ENCODE results near the gene HOXA5.

The HOXA5 gene

DNA sequence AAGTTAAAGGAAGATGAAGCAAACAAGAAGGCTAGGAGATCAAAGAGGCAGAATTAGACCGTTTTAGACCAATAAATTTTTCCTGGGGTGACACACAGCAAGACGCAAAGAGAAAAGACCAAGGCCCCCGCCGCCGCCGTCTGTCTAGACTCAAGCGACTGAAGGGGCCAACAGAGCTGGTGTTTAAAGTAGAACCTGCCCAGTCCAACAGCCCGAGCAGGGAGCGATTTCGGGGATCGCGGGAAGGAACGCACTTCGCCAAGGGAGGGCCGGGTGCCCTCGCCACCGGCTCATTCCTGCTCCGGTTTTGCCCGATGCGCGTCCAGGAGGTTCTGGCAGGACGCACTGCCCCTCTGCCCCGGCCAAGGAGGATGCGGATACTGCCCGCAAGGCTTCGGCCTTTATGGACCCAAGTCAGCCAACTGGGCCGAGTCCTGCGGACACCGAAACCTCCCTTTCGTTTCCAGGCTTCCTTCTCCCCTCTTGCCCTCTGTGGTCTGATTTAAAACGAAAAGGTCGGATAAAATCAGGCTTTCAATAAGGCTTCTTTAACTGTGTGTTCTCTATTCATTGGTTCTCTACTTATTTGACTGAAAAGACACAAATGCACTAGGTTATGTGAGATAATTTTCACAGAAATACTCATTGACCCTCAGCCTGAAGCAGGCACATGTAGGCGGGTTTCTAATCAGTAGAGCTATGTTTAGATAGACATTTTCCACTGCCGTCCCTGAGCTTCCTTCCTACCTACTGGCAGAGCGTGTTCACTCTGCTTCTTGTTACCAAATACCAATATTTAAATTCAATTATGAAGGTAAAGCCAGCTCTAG lies 15.2 kb upstream of the HOXA5 start:
- DNase-seq: no peak

DNA sequence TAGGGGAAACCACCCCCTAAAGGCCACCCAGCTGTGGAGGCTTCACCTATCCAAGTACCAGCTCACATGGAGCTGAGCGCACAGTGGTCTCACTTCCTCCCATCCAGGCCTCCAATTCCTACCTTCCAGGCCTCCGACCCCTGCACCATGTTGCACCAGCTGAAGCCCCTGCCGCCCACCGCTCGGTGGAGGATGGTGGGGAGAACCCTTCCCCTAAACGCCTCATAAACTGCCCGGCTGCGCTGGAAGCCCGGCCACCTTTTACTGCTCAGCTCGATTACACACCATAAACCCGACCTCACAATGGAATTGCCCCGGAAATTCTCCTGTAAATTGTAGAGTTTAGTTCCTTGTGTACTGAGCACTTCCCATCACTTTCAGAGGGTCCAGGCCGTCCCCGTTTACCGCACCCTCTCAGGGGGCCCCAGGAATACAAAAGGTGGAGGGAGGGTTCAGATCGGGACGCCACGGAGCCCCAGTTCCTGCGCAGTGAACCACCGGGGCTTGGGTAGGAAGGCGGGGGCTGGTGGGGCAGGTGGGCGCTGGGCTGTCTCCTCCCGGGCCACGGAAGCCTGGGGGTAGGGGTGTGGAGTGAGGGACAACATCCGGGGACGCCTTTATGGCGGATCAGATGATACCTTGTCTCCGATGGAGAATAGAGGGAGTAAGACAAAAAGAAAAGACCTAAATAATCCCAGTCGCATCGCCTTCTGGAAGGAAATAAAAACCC lies 14.4 kb upstream of the HOXA5 start:
- DNase-seq: no peak

GRCh38 chr7:27156916-27157701 lies 13.6 kb upstream of the HOXA5 start:
- DNase-seq: no peak

DNA sequence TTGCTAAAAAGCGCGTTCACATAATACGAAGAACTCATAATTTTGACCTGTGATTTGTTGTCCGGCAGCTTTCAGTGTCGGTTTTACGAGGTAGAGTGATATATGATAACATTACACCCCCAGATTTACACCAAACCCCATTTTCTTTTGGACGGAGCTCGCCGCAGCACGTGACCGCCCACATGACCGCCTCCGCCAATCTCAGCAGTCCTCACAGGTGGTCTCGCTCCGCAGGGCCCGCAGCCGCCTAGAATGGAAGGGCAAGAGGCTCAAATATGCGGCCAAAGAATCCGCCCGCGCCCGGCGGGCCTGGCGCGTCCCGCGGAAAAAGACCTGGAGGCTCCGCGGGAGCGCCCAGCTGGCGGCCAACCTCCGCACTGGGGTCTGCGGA lies 13.0 kb upstream of the HOXA5 start, which contains the start of gene HOXA7:
TSS of gene HOXA7 (minus strand) at position 168 of the 391 bp plus-strand sequence. CDS start at position 38, 130 bp downstream.
- no peak for DNase-seq

GRCh38 chr7:27155816-27156507 lies 12.5 kb upstream of the HOXA5 start:
- DNase-seq: no peak

DNA sequence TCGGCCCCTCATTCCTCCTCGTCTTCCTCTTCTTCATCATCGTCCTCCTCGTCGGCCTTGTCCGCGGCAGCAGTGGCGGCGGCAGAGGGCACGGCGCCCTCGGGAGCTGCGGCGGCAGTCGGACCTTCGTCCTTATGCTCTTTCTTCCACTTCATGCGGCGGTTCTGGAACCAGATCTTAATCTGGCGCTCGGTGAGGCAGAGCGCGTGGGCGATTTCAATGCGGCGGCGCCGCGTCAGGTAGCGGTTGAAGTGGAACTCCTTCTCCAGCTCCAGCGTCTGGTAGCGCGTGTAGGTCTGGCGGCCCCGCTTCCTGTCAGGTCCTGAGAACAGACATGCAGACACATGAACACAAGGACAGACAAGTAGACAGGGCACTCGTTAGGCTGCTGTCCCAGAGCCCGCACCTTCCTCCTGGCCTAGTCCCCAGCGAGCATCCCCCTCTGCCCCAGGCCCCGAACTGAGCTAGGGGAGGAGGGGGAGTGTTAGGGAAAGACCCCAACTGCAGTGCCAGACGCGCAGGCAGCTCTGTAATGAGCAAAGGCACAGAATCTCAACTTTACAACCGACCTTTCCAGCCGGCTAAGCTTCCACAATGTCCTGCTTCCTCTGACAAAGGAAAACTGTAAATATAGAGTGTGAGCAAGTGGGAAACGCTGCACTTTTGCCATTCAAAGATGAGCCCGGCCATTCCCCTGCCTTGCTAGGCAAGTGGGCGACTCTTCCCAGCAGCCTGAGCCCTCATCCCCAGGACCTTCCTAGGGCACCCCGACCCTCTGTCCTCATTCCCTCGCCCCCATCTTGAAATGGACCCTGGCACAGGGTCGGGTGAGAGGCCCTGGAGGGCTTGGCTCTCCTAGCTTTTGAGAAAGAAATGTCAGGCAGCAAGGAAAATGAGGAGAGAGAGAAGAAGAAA lies 11.7 kb upstream of the HOXA5 start:
- no peak for DNase-seq

- DNase-seq: no peak
Observed at GRCh38 chr7:27154369-27154768, 10.9 kb upstream of the HOXA5 start.

GRCh38 chr7:27153526-27153925 lies 10.0 kb upstream of the HOXA5 start:
- DNase-seq: no peak

DNA sequence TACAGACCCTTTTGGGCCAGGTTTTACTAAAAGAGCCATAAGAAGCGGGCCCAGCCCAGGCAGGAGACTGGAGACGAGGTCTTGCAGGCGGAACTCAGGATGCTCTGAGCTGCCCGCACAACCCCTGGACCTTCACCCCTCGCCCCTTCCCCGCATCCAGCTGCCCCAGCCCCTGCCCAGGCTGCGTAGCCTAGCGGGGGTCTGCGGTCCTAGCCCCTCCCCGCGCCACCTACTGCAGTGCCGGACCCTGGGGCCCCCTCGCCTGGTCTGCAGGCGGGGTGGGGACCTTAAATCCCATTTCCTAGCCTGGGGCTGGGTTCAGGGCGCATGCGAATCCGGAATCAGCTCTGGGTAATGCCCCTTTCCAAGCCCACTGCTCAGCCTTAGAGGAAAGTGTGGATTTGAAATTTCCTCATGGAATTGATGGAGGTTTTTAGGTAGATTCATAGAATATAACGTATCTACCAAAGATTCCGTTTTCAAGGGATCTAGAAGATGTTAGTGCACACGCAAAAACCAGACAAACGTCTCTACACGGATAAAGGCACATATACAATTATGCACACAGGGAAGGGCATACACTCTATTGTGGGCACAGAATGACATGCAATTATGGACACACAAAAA lies 9.4 kb upstream of the HOXA5 start:
- no peak for DNase-seq

GRCh38 chr7:27151931-27152815 lies 8.7 kb upstream of the HOXA5 start, which contains the start of gene HOXA3:
HOXA3 (minus strand) TSS chr7:27152583; CDS start chr7:27110640, 41,943 bp downstream.
- no peak for DNase-seq

- DNase-seq: no peak
Observed at GRCh38 chr7:27151341-27151930, 8.0 kb upstream of the HOXA5 start.

DNA sequence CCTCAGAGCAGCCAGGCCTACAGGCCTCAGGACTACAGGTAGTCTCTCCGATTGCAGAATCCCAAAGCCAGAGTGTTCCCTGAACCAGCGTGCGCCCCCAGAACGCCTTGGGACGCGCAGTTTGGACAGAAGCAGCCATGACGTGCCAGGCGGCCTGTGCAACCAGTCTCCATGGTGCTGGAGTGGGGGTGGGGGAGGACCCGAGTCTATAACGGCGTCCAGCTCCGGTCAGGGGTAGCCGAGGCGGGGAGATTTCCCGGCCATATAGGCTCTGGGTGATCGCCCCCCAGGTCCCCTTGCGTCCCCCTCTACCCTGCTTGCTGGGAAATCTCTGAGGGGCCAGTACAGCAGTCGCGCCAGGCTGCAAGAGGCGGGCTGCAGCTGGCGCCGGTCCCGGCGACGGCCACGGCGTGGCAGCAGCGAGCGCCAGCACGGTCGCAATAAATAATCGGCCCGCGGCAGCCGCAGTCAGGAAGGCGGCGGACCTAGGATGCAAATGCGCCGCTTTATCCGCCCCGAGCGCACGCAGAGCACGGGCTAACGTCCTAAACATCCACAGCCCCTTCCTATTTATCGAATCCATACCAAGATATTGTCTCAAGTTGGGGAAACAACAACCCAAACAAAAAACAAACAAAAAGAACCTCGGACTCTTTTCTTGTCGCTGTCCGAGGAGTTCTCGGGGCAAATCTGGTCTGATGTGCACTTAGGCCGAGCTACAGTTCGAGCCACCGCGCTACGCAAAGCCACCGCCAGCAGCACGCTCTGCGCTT lies 7.3 kb upstream of the HOXA5 start:
- peak; percentile 75 for DNase-seq

- DNase-seq: no peak
Observed at GRCh38 chr7:27149842-27150567, 6.5 kb upstream of the HOXA5 start.

DNA sequence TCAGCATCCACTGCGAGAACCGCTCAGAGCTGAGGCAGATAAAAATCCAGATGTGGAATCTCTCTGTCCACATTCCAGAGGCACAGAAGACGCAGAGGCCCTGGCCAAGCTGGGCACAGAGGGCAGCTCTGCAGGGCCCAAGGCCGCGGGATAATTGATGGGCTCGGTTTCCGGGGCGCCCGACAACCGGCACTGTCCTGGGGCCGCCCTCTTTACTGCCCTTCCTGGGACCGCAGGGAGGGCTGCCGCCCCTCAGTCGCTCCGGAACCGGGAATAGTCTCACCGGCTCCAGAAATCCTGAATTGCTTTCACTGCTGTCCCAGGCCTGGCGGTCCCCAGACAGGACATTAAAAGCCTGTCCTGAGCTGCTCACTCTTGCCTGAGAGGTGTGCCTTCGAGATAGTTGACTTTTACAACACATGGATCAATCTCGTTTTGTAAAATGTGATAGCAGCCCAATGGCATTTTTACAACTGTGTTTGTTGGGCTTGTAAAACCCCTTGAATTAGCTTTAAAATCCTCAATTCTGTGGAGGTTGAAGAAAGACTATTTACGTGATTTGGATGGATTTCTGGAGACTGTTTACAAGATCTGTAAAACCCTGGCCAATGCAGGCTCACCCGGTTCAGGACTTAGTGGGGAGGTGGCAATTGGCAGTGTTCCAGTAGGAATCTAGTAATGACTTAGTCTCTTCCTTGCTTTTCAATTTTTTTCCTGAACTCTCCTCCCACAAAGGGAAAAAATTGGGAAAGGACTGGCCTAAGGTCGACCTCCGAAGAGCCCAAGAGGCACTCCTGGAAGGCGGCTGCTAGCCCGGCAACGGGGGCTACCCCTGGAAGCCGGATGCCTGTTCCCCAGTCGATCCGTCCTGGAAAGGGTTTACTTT lies 5.5 kb upstream of the HOXA5 start:
- DNase-seq: no peak

GRCh38 chr7:27148031-27148755 lies 4.7 kb upstream of the HOXA5 start:
- no peak for DNase-seq
